HG03196 (cell line): ENCODE results near the gene TMC6.
"Not testable (repeated sequence)": the region's sequence is repeated elsewhere in the genome, so short reads cannot be mapped to it uniquely, and the experiment has no call there.

Source experiments
- ATAC-seq: cut with Tn5 transposase; IDR thresholded peaks from one replicate; pipeline ENCODE4 v1.9.1; 2021; ENCODE audit not compliant: unreplicated experiment

The TMC6 gene

GRCh38 chr17:78082355-78082872, 46.1 kb downstream of the TMC6 start:
- ATAC-seq, result not testable (repeated sequence)

DNA sequence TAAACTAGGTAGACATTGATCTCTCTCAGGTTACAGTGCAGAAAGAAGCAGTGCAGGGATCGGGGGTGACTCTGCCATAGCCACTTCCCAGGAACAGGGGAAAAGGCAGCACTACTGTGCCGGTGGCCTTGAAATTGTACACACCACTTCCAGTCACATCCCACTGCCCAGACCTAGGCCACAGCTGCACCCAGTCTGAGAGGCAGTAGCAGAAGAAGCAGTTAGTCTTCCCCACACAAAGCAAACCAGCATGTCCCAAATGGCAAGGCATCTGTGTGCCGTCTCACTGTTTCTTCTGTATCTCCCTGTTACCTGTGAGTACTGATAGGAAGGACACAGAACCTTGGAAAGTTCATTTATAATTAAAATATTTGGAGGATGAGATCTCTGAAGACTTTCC, 47.0 kb downstream of the TMC6 start:
- no peak for ATAC-seq

DNA sequence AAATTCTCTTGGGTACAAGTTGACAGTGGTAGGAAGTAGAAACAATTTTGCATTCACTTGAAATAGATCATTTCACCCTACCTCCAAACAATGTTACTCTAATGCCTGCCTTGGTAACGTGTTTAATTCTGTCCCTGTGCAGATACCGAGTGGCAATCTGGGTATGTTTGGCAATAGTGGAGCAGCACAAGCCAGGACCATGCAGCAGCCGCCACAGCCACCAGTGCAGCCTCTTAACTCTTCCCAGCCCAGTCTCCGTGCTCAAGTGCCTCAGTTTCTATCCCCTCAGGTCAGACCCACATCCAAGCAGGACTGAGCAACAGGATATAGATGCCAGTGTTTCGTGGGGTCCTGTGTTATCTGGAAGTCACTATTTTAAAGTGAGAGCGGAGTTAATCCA, 49.3 kb downstream of the TMC6 start:
- no peak for ATAC-seq

- no peak for ATAC-seq
Observed at GRCh38 chr17:78075545-78075944, 53.0 kb downstream of the TMC6 start.

- no peak for ATAC-seq
Observed at GRCh38 chr17:78075011-78075410, 53.5 kb downstream of the TMC6 start.

- no peak for ATAC-seq
Observed at GRCh38 chr17:78072961-78073360, 55.6 kb downstream of the TMC6 start.

DNA sequence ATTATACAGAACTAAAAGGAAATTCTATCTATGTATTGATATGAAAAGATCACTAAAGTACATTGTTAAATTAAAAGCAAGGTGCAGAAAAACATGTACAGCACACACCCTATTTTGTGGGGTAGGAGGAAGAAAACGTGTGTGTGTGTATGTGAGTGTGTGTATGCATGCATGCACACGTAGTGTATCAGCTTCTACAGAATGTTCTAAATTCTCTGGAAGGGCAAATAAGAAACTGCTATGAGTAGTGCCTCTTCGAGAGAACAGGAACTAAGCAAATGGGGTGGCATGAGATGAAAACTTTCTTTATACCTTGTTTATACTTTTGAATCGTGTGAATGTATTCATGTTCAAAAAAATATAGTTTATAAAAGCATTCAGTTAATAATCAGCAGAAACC, 58.9 kb downstream of the TMC6 start:
- no peak for ATAC-seq

DNA sequence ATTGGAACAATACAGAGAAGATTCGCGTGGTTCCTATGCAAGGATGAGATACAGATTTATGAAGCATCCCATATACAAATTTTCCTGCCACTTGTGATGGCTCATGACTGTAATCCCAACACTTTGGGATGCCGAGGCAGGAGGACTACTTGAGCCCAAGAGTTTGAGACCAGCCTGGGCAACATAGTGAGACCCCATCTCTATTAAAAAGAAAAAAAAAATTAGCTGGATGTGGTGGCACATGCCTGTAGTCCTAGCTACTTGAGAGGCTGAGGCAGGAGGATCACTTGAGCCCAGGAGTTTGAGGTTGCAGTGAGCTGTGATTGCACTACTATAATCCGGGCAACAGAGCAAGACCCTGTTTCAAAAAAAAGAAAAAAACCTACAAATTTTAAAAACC, 61.6 kb downstream of the TMC6 start:
- not testable (repeated sequence) for ATAC-seq

- ATAC-seq, result no peak
Observed at GRCh38 chr17:78064708-78065107, 63.8 kb downstream of the TMC6 start.

GRCh38 chr17:78063489-78063888, 65.1 kb downstream of the TMC6 start:
- ATAC-seq, result no peak

- ATAC-seq, result no peak
Observed at GRCh38 chr17:78062596-78062995, 66.0 kb downstream of the TMC6 start.
